K562 (cell line): Measurements from ENCODE around the gene NRSN2. TPM values are rescaled to one million over a fixed set of nuclear protein-coding genes. Genes with fewer than 3 reads are reported as not detected.

Experiments used
- ARID3B ChIP-seq: fragments of 250-450 bp; sonication (Bioruptor Pico); IDR thresholded peaks from 2 replicates; pipeline ENCODE4 v1.4.0; 2020; ENCODE audit warnings: borderline replicate concordance
- ARNT ChIP-seq, 2 experiments: fragments of 450-650 bp; IDR thresholded peaks; 2 replicates each; pipeline ENCODE4 v1.6.1; 2016; ENCODE audit warnings: mild to moderate bottlenecking in 1 of 2
- CTCF ChIP-seq, 3 experiments: IDR thresholded peaks in 2 of 3; conservative IDR thresholded peaks in 1 of 3; 2 replicates each; pipeline ENCODE4 v1.5.1; 2011 to 2012; ENCODE audit warnings: low read length in 3 of 3, mild to moderate bottlenecking in 3 of 3, control low read depth in 2 of 3, improper control_type of control experiment in 1 of 3, inconsistent platforms in 1 of 3, low read depth in 1 of 3, mixed read lengths in 1 of 3, moderate library complexity in 1 of 3; ENCODE audit not compliant: insufficient read depth in 2 of 3
- GATAD2B ChIP-seq: fragments of 450-650 bp; IDR thresholded peaks from 2 replicates; pipeline ENCODE4 v1.6.1; 2017; ENCODE audit warnings: mild to moderate bottlenecking, borderline replicate concordance
- KDM1A ChIP-seq, 2 experiments: fragments of 450-650 bp; IDR thresholded peaks; 2 replicates each; pipeline ENCODE4 v1.6.1; 2016; ENCODE audit warnings: mild to moderate bottlenecking in 2 of 2
- MAFG ChIP-seq: fragments of 450-650 bp; conservative IDR thresholded peaks from 2 replicates; pipeline ENCODE4 v1.6.1; 2016; ENCODE audit warnings: missing genetic modification characterization, missing compliant biosample characterization
- MTA3 ChIP-seq: fragments of 450-650 bp; formaldehyde crosslinking; IDR thresholded peaks from 2 replicates; pipeline ENCODE4 v1.6.1; 2017; ENCODE audit warnings: mild to moderate bottlenecking, borderline replicate concordance
- PCBP1 ChIP-seq: fragments of 200-400 bp; formaldehyde crosslinking; IDR thresholded peaks from 2 replicates; pipeline ENCODE4 v1.6.1; 2018; ENCODE audit warnings: mild to moderate bottlenecking, low read depth, low read length; ENCODE audit not compliant: poor library complexity, severe bottlenecking
- SIN3A ChIP-seq, 2 experiments: fragments of 150-350 bp in 1 of 2; IDR thresholded peaks; 2 replicates each; pipeline ENCODE4 v1.6.1; 2011 to 2016; ENCODE audit warnings: borderline replicate concordance in 2 of 2, low read depth in 2 of 2, low read length in 2 of 2, mild to moderate bottlenecking in 2 of 2, moderate library complexity in 2 of 2; ENCODE audit not compliant: control insufficient read depth in 1 of 2
- TEAD4 ChIP-seq, 2 experiments: sonication (generic) in 1 of 2; formaldehyde crosslinking in 1 of 2; IDR thresholded peaks; 2 replicates each; pipeline versions ENCODE4 v1.6.1 to v1.8.0; 2012 to 2022; ENCODE audit warnings: borderline replicate concordance in 1 of 2, inconsistent platforms in 1 of 2, low read length in 1 of 2, mild to moderate bottlenecking in 1 of 2, missing genetic modification reagents in 1 of 2
- THAP7 ChIP-seq: fragments of 250-450 bp; sonication (Bioruptor Pico); IDR thresholded peaks from 2 replicates; pipeline ENCODE4 v1.5.0; 2021
- TOE1 ChIP-seq, 2 experiments: fragments of 450-650 bp in 1 of 2; sonication (generic) in 1 of 2; formaldehyde crosslinking in 1 of 2; IDR thresholded peaks; 2 replicates each; pipeline versions ENCODE4 v1.7.1 to v1.8.0; 2016 to 2022; ENCODE audit warnings: borderline replicate concordance in 2 of 2, mild to moderate bottlenecking in 2 of 2, antibody characterized with exemption in 1 of 2, inconsistent platforms in 1 of 2, low read depth in 1 of 2, missing genetic modification reagents in 1 of 2, moderate library complexity in 1 of 2
- ZKSCAN1 ChIP-seq: fragments of 150-350 bp; IDR thresholded peaks from 2 replicates; pipeline ENCODE4 v1.6.1; 2016; ENCODE audit warnings: low read depth, low read length
- ZNF589 ChIP-seq: fragments of 200-800 bp; sonication (Bioruptor generic); IDR thresholded peaks from 2 replicates; pipeline ENCODE4 v1.6.1; 2016; ENCODE audit warnings: low read depth, missing genetic modification characterization, missing compliant biosample characterization
- ZNF592 ChIP-seq: fragments of 450-650 bp; IDR thresholded peaks from 2 replicates; pipeline ENCODE4 v1.6.1; 2017; ENCODE audit warnings: antibody characterized with exemption, mild to moderate bottlenecking
- polyA plus RNA-seq, 8 experiments: library from polyadenylated mRNA; depleted of rRNA in 4 of 8; stranded (reverse) in 5 of 8; unstranded in 3 of 8; fragments of >200 nt; fragmentation: Nextera tagmentation in 2 of 8; fragmentation: Illumina TruSeq in 1 of 8; extraction: Ambion mirVana in 2 of 8; extraction: Trizol in 1 of 8; gene quantifications; 2 replicates each; pipeline versions ENCODE4 v1.2.1 to v1.2.3, GENCODE V29; 2011 to 2014; ENCODE audit warnings: inconsistent platforms in 1 of 8, missing spikeins in 1 of 8
- total RNA-seq, 7 experiments: library from RNA; depleted of rRNA in 6 of 7; stranded (reverse); fragments of >200 nt in 6 of 7; fragmentation: Illumina TruSeq in 2 of 7; extraction: Trizol in 2 of 7; gene quantifications; 2 replicates each; pipeline versions ENCODE4 v1.2.1 to v1.2.3, GENCODE V29; 2011 to 2021; ENCODE audit warnings: low replicate concordance in 1 of 7

The NRSN2 gene
- total and polyA plus RNA-seq, 9 of the 15 experiments (the other 6 are each of a cell fraction or from before 2014, with no cell fraction given) = 7.5 to 29.7 (median 11.1) TPM

GRCh38 chr20:381581-382290, 34.8 kb downstream of the NRSN2 start (continued):
- TF ChIP-seq CTCF (IDR thresholded peaks at IDR 0.05 in 2 of 3, conservative IDR thresholded peaks at IDR 0.05 in 1 of 3; ENCODE audit: insufficient read depth in 2 of 3, low read depth in 1 of 3, low read length in 3 of 3) (no peak), SIN3A (IDR thresholded peaks at IDR 0.05; ENCODE audit: borderline replicate concordance in 2 of 2, control insufficient read depth in 1 of 2, low read depth in 2 of 2, low read length in 2 of 2) (0 out of 4 replicates have a peak, but pooled peaks have one; percentile 24 to 56), ZNF589 (CRISPR knock-in tag) (no peak; the same call in 1 of the 2 replicates), ZKSCAN1 (no peak), MTA3 (no peak), TOE1 (IDR thresholded peaks at IDR 0.05; ENCODE audit: borderline replicate concordance) (no peak), TOE1 (CRISPR knock-in tag; IDR thresholded peaks at IDR 0.05; ENCODE audit: borderline replicate concordance, low read depth) (no peak), THAP7 (CRISPR knock-in tag) (peak; percentile 88; the same call in 1 of the 2 replicates), ARNT (IDR thresholded peaks at IDR 0.05) (no peak), ZNF592 (no peak), TEAD4 (IDR thresholded peaks at IDR 0.05; ENCODE audit: low read length) (no peak), TEAD4 (CRISPR knock-in tag; IDR thresholded peaks at IDR 0.05; ENCODE audit: borderline replicate concordance) (no peak), PCBP1 (peak; percentile 71), MAFG (tag) (no peak), GATAD2B (no peak), ARID3B (CRISPR knock-in tag) (no peak), KDM1A (IDR thresholded peaks at IDR 0.05) (no peak)
